Measurements from ENCODE around the gene CLDN9.
A peak's percentile ranks its signal among the peaks of the same experiment; 100 is the strongest.

The CLDN9 gene

GRCh38 chr16:3019594-3020246 lies 7.0 kb downstream of the CLDN9 start:
- no peak for DNase-seq (ENCODE audit: low read depth)

DNA sequence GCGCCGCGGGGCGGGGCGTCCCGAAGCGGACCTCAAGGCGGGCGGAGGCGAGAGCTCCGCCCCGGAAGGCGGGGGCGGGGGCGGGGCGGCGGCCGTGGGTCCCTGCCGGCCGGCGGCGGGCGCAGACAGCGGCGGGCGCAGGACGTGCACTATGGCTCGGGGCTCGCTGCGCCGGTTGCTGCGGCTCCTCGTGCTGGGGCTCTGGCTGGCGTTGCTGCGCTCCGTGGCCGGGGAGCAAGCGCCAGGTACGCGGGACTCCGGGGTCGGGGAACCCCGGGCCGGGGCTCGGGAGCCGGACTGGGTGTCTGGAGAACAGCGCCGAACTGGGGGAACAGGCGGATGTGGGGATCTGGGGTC lies 7.5 kb downstream of the CLDN9 start, which contains the start of gene TNFRSF12A:
Gene TNFRSF12A, plus strand, starts transcription at position 122 of the 357 bp plus-strand sequence. Its CDS starts 30 bp downstream, at position 152.
- DNase-seq (ENCODE audit: low read depth), result no peak

GRCh38 chr16:3020604-3021448 lies 8.1 kb downstream of the CLDN9 start:
- no peak for DNase-seq (ENCODE audit: low read depth)

DNA sequence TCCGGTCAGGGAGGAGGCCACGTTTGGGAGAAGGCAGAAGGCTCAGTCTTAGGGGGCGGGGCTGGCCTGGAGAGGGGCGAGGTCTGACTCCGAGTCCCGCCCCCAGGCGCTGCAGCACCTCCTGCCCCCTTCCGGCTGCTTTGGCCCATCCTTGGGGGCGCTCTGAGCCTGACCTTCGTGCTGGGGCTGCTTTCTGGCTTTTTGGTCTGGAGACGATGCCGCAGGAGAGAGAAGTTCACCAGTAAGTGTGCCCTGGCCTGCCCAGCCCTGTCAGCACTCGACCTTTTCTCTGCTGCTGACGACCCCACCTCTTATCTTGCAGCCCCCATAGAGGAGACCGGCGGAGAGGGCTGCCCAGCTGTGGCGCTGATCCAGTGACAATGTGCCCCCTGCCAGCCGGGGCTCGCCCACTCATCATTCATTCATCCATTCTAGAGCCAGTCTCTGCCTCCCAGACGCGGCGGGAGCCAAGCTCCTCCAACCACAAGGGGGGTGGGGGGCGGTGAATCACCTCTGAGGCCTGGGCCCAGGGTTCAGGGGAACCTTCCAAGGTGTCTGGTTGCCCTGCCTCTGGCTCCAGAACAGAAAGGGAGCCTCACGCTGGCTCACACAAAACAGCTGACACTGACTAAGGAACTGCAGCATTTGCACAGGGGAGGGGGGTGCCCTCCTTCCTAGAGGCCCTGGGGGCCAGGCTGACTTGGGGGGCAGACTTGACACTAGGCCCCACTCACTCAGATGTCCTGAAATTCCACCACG lies 8.9 kb downstream of the CLDN9 start:
- DNase-seq (ENCODE audit: low read depth), result peak; percentile 64

GRCh38 chr16:3022208-3022683 lies 9.5 kb downstream of the CLDN9 start:
- DNase-seq (ENCODE audit: low read depth), result peak; percentile 78

DNA sequence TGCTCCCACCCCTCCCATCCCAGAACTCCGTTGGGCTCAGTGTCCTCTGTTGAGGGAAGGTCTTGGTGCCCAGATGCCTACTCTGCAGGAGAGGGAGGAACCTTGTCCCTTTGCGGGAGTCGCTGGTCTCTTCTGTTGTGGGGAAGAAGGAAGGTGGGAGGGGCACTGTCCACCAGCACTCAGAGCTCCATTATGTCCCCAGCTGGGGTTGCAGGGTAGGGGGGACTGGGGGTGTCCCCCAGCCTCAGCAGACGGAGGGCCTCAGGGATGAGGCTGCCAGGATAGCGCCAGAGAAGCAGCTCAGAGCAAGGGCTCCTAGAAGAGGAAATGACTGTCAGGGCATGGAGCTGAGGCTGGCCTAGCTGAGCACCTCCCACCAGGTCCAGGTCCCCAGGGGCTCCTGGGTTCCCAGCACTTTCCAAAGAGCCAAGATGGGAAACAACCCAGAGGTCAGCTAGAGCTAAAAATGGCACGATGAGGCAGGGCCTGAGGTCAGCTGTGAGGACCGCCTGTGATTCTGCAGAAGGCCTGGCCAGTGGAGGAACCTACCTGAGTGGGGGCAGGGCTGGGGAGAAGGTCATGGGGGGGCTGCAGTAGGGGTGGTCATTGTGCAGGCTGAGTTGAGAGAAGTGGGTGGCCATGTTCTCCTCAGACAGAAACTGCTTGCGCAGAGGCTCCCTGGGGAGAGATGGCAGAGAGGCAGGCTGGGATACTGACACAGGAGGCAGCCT lies 10.1 kb downstream of the CLDN9 start:
- no peak for DNase-seq (ENCODE audit: low read depth)

DNA sequence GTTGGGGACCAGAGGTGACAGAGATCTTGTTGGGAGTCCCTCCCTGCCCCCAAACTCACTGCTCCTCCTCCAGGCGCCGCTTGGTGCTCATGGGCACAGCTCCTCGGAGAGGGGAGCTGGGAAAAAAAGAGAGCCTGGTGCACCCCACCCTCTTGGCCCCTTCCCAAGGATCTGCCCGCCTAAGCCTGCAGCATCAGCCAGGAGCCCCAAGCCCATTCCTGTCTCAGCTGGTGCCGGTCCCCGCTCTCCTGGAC lies 10.6 kb downstream of the CLDN9 start:
- no peak for DNase-seq (ENCODE audit: low read depth)

- peak; percentile 88 for DNase-seq (ENCODE audit: low read depth)
Observed at GRCh38 chr16:3023669-3024478, 11.2 kb downstream of the CLDN9 start, which contains the start of the genes HCFC1R1 and THOC6. TSS of gene HCFC1R1 (minus strand) at chr16:3023942. CDS start at chr16:3023941, 1 bp downstream. TSS of gene THOC6 (plus strand) at chr16:3024035. CDS start at chr16:3024327, 292 bp downstream.

- no peak for DNase-seq (ENCODE audit: low read depth)
Observed at GRCh38 chr16:3025032-3026002, 12.6 kb downstream of the CLDN9 start.

DNA sequence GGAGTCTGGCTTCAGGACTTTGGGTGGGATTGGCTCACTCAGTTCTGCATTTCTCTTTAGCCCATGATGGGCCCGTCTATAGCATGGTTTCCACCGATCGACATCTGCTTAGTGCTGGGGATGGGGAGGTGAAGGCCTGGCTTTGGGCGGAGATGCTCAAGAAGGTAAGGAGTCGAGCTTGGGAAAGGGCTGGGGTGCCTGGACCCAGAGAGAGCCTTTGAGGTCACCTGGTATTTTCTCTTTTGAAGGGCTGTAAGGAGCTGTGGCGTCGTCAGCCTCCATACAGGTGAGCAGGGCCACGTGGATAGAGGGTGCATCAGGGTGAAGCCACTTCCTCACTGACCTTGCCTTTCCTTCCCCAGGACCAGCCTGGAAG lies 13.3 kb downstream of the CLDN9 start:
- no peak for DNase-seq (ENCODE audit: low read depth)

DNA sequence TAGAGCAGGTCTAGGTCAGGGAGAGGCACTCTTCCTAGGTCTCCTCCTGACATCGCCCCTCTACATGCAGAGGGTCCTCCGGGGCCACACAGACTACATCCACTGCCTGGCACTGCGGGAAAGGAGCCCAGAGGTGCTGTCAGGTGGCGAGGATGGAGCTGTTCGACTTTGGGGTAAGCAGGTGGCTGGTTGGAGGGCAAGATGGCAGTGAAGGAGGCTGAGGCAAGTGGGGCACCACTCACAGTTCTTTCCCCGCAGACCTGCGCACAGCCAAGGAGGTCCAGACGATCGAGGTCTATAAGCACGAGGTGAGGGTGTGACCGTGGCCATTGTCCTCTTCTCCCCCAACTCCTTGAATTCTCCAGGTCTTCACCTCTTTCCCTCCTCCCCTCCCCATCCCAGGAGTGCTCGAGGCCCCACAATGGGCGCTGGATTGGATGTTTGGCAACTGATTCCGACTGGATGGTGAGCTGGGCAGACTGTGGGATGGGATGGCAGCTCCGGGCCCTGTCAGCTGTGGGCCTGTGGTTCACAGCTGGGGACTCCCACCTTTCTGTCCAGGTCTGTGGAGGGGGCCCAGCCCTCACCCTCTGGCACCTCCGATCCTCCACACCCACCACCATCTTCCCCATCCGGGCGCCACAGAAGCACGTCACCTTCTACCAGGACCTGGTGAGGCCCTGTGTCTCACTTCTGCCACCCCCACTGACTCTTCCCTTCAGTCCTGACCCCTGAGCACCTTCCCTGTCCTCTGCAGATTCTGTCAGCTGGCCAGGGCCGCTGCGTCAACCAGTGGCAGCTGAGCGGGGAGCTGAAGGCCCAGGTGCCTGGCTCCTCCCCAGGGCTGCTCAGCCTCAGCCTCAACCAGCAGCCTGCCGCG lies 14.1 kb downstream of the CLDN9 start:
- DNase-seq (ENCODE audit: low read depth), result no peak

DNA sequence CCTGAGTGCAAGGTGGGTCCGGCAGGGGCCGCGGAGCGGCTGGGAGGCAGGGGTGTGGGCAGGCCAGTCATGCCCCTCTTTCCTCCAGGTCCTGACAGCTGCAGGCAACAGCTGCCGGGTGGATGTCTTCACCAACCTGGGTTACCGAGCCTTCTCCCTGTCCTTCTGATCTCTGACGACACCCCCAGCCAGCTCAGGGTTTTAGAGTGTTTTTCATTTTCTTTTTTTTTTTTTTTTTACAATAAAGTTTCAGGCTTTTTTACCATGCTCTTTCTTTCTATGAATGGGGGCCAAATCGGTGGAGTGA lies 14.7 kb downstream of the CLDN9 start:
- DNase-seq (ENCODE audit: low read depth), result no peak

DNA sequence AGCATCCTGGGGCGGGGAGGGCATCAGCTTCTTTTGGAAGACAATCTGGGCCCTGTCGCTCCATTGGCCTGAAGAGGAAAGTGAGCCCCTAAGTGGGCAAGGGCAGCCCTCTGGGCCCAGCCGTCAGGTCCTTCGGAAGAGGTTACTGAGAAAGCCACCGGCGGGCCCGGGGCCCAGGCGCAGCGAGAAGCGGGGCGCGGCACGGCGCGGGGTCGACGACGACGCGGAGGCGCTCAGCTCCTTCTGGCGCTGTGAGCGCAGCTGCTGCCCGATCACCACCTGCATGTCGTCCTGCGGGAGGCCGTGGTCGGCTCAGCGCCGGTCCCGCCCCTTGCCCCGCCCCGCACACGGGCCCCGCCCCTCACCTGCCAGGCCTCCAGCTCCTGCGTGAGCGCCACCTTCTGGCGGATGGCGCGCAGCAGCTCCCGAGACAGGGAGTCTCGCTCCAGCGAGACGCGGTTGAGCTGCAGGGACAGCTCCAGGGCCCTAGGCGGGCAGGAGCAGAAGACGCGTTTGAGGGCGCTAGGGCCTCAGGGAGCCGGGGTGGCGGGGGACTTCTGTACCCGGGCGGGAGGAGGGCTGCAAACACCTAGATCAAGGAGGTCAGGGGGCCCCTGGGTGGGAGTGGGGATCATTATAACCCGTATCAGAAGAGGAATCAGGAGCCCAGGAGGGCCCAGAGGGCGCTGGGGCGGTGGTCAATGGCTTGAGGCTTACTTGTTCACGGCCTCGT lies 15.4 kb downstream of the CLDN9 start:
- DNase-seq (ENCODE audit: low read depth), result peak; percentile 74

GRCh38 chr16:3028716-3029319 lies 16.1 kb downstream of the CLDN9 start:
- no peak for DNase-seq (ENCODE audit: low read depth)

DNA sequence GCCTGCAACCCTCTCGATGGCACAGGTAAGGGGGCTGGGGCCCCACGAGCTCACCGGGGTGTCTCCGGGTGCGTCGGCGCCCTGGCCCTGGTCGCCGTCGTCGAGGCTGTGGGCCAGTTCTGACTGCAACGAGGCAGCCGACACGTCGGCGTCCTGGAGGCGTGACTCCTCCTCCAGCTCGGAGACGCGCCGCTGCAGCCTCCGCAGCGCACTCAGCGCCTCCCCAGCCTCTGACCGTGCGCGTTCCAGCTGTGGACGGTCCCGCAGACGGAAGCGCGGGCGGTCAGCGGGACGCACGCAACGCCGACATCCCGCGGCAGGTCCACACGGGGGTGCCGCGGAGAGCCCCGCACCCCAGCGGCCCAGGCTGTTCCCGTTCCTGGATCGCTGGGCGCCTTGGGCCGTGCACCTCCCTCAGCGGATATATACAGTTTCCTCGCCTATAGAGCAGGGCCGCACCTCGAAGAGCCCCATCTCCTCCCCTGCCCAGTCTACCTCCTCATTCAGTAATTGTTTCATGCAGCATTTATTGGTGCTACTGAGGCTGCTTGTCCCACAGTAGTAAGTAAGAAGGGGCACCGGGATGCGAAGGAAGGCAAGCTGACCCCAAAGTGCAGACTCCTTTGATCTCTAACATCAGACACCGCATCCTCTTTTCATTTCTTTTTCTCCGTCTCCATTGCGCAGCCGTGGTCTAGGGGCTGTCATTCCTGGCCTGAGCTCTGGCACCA lies 16.9 kb downstream of the CLDN9 start:
- no peak for DNase-seq (ENCODE audit: low read depth)

GRCh38 chr16:3030222-3031212 lies 17.8 kb downstream of the CLDN9 start:
- no peak for DNase-seq (ENCODE audit: low read depth)
